Esophagus squamous epithelium (tissue), 4 donors: ENCODE data around the gene CENPT.

ENCODE experiments used
- POLR2A ChIP-seq, 4 donors: fragments of 450-650 bp; IDR thresholded peaks; one replicate each; pipeline ENCODE4 v1.6.1; 2017; ENCODE audit warnings: antibody characterized with exemption in 4 of 4, mild to moderate bottlenecking in 4 of 4, moderate library complexity in 3 of 4
- TF ChIP-seq, protein P1 (sequence below), 6 experiments: fragments of 450-650 bp in 4 of 6; fragments of 200-600 bp in 2 of 6; sonication (generic) in 2 of 6; IDR thresholded peaks; one replicate each; pipeline ENCODE4 v1.5.1; 2016 to 2019; ENCODE audit warnings: antibody characterized with exemption in 6 of 6, mild to moderate bottlenecking in 4 of 6, moderate library complexity in 4 of 6

- TF ChIP-seq, protein P1, sequence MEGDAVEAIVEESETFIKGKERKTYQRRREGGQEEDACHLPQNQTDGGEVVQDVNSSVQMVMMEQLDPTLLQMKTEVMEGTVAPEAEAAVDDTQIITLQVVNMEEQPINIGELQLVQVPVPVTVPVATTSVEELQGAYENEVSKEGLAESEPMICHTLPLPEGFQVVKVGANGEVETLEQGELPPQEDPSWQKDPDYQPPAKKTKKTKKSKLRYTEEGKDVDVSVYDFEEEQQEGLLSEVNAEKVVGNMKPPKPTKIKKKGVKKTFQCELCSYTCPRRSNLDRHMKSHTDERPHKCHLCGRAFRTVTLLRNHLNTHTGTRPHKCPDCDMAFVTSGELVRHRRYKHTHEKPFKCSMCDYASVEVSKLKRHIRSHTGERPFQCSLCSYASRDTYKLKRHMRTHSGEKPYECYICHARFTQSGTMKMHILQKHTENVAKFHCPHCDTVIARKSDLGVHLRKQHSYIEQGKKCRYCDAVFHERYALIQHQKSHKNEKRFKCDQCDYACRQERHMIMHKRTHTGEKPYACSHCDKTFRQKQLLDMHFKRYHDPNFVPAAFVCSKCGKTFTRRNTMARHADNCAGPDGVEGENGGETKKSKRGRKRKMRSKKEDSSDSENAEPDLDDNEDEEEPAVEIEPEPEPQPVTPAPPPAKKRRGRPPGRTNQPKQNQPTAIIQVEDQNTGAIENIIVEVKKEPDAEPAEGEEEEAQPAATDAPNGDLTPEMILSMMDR (IDR thresholded peaks at IDR 0.05), result no peak
- TF ChIP-seq POLR2A (IDR thresholded peaks at IDR 0.05), result no peak
Measured at GRCh38 chr16:67790071-67790470, 57.4 kb downstream of the CENPT start.
